Progenitor cell of endocrine pancreas (in vitro differentiated cells): ENCODE data around the gene METTL24. TPM values are rescaled to one million over a fixed set of nuclear protein-coding genes. Genes with fewer than 3 reads are reported as not detected.
"Not testable (repeated sequence)": the region's sequence is repeated elsewhere in the genome, so short reads cannot be mapped to it uniquely, and the experiment has no call there.

Experiments used
- DNase-seq: peaks from one replicate; pipeline ENCODE4 v3.0.0; 2021; ENCODE audit warnings: low spot score; ENCODE audit not compliant: unreplicated experiment
- H3K27ac Mint-ChIP-seq: 2 replicates; pipeline ENCODE4 v1.8.0; 2021; ENCODE audit warnings: mild to moderate bottlenecking, moderate library complexity, mixed read lengths
- H3K27me3 Mint-ChIP-seq: 2 replicates; pipeline ENCODE4 v1.8.0; 2021; ENCODE audit warnings: mixed read lengths
- H3K36me3 Mint-ChIP-seq: 2 replicates; pipeline ENCODE4 v1.8.0; 2022; ENCODE audit warnings: mixed read lengths; ENCODE audit not compliant: insufficient read depth
- H3K4me1 Mint-ChIP-seq: 2 replicates; pipeline ENCODE4 v1.8.0; 2021; ENCODE audit warnings: low read depth, mixed read lengths
- H3K4me3 Mint-ChIP-seq: 2 replicates; pipeline ENCODE4 v1.8.0; 2021; ENCODE audit warnings: low read depth, mild to moderate bottlenecking, moderate library complexity, mixed read lengths
- H3K9me3 Mint-ChIP-seq: 2 replicates; pipeline ENCODE4 v1.8.0; 2021; ENCODE audit warnings: low read depth, mixed read lengths
- CTCF ChIP-seq: fragments of 200-600 bp; sonication (generic); IDR thresholded peaks from one replicate; pipeline ENCODE4 v1.5.0; 2021; ENCODE audit warnings: antibody characterized with exemption, mild to moderate bottlenecking; ENCODE audit not compliant: unreplicated experiment
- total RNA-seq: library from RNA; stranded (reverse); gene quantifications from 2 replicates; pipeline ENCODE4 v1.2.1, GENCODE V29; 2021

Gene METTL24
- total RNA-seq, 1 donor from 2014 or later = 10.0 TPM

- DNase-seq = peak; percentile 43
- no peaks in the 10 kb centered on the region for H3K4me1 Mint-ChIP-seq
- peaks cover 8% of the 10 kb centered on the region for H3K9me3 Mint-ChIP-seq
- H3K36me3 Mint-ChIP-seq = peaks cover 12% of the 10 kb centered on the region
- H3K27me3 Mint-ChIP-seq = no peaks in the 10 kb centered on the region
- no peak for TF ChIP-seq CTCF
- no peak overlapping the region for H3K4me3 Mint-ChIP-seq
- H3K27ac Mint-ChIP-seq = no peak overlapping the region
These were observed 102.9 kb downstream of the METTL24 start for GRCh38 chr6:110255211-110255750.

GRCh38 chr6:110250838-110251237 is 107.3 kb downstream of the METTL24 start:
- no peaks in the 10 kb centered on the region for H3K27me3 Mint-ChIP-seq
- H3K4me3 Mint-ChIP-seq = no peak overlapping the region
- no peak for DNase-seq
- peaks cover 3% of the 10 kb centered on the region for H3K36me3 Mint-ChIP-seq
- TF ChIP-seq CTCF = no peak
- H3K27ac Mint-ChIP-seq = no peak overlapping the region
- no peaks in the 10 kb centered on the region for H3K4me1 Mint-ChIP-seq
- peaks cover 2% of the 10 kb centered on the region for H3K9me3 Mint-ChIP-seq

- Mint-ChIP-seq H3K27ac (no peak overlapping the region), H3K36me3 (peaks cover 4% of the 10 kb centered on the region), H3K27me3 (no peaks in the 10 kb centered on the region), H3K4me3 (no peak overlapping the region), H3K9me3 (peaks cover 2% of the 10 kb centered on the region), H3K4me1 (no peaks in the 10 kb centered on the region)
- DNase-seq = no peak
- no peak for TF ChIP-seq CTCF
These were observed 108.1 kb downstream of the METTL24 start for GRCh38 chr6:110250058-110250457.

- no peak overlapping the region for H3K4me3 Mint-ChIP-seq
- H3K27me3 Mint-ChIP-seq = no peaks in the 10 kb centered on the region
- no peaks in the 10 kb centered on the region for H3K4me1 Mint-ChIP-seq
- H3K9me3 Mint-ChIP-seq = peaks cover 2% of the 10 kb centered on the region
- no peak overlapping the region for H3K27ac Mint-ChIP-seq
- peaks cover 12% of the 10 kb centered on the region for H3K36me3 Mint-ChIP-seq
- no peak for TF ChIP-seq CTCF
- no peak for DNase-seq
These were observed 111.1 kb downstream of the METTL24 start for GRCh38 chr6:110246900-110247546.

- Mint-ChIP-seq H3K4me3 (no peak overlapping the region), H3K36me3 (peaks cover 12% of the 10 kb centered on the region), H3K4me1 (no peaks in the 10 kb centered on the region), H3K9me3 (peaks cover 2% of the 10 kb centered on the region), H3K27ac (no peak overlapping the region), H3K27me3 (no peaks in the 10 kb centered on the region)
- DNase-seq = no peak
- TF ChIP-seq CTCF = no peak
These were observed 111.8 kb downstream of the METTL24 start for GRCh38 chr6:110246378-110246777.

GRCh38 chr6:110244621-110245020 is 113.5 kb downstream of the METTL24 start:
- H3K4me1 Mint-ChIP-seq, H3K4me3 Mint-ChIP-seq, H3K27ac Mint-ChIP-seq, H3K9me3 Mint-ChIP-seq, H3K27me3 Mint-ChIP-seq, DNase-seq, H3K36me3 Mint-ChIP-seq: not testable (repeated sequence)
